Activated gamma-delta T cell (primary cell): ENCODE data around the gene ARMC7.
A peak's percentile ranks its signal among the peaks of the same experiment; 100 is the strongest.
"Not testable (repeated sequence)": the region's sequence is repeated elsewhere in the genome, so short reads cannot be mapped to it uniquely, and the experiment has no call there.

Source experiments
- DNase-seq: peaks from one replicate; lab custom pipeline; 2025; lab: John Stamatoyannopoulos, UW

Gene ARMC7

DNA sequence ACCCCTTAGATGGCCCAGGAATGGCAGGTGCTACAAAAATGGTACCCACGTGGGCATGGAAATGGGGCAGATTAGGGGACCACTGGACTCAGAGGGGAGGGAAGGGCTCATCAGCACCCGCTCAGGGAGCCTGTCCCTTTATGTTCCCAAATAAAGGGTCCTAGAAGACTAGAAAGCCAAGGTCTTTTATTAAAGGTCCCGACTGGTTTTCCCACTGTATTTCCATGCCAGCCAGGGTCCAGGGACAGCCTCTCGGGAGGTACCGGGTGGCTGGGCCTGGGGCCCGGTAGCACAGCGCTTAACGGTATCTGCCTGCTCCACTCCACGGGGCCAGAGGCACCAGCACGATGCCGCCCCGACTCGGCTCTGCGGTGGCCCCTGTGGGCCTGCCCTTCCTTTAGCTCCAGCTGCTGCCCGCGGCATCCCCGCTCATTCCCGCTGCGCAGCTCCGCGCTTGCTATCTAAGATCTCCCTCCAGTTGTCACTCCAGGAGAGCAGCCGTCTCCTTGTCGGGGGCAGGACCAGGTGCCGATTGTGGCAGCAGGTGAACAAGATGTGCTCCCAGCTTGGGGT lies 20.4 kb downstream of the ARMC7 start:
- DNase-seq, result no peak

DNA sequence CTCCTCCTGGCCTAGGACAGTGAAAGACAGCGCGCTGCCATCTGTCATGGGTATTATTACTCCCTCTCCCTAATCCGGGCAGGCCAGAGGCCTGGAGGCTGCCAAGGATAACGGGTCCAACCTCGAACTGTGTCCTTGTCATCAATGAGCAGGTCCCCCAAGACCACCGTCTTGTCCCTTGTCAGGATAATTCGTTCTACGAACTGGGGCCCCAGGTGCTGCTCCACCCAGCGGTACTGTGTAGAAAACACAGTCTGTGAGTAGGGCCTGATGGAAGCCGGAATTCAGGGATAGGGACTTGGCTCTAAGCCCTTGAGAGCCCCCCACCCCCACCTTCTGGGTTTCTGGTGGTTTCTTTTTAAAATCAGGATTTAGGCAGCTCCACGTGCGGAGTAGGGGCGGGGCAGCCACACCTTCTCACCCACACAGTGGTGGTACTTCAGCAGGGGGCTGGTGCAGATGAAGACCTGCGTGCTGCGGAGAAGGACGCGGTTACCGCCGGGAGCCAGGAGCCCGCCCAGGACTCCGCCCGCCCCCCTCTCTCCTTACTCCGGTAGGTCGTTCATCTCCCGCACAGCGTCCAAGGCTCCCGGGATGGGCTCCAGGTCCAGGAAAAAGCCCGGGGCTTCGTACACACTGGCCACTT lies 21.0 kb downstream of the ARMC7 start:
- DNase-seq, result no peak

DNA sequence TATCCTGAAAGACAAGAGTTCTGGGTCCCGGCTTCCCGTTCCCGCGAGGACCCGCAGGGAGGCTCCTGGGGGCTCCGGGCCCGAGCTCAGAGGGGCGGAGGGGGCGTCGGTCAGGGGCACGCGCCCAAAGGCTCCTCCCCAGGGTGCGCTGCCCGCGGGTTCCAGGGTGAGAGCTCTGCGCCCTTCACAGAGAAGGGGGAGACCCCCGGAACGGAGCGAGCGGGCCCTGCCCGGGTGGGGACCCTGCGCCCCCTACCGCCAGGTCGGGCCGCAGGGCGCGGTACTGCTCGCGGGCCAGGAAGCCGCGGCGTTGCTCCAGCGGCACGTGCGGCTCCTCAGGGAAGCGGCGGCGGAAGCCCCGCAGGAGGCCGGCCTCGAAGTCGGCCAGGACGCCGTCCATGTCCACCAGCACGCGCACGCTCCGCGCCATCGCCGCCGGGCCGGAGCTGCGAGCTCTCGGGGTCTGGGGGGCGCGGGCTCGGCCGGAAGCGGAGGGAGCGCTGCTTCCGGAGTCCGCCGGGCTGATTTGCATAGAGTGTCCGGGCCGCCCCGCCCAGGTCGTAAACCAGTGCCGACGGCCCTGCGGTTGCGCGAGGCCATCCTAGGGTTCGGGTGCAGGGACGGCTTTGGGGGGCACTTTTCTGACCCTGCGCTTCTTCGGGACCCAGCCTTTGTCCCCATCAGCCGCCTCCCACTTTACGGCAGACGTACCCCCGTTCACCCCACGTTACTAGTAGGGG lies 21.7 kb downstream of the ARMC7 start, which contains the start of gene NT5C:
TSS of gene NT5C (minus strand) at position 465 of the 740 bp plus-strand sequence. CDS start at position 430, 35 bp downstream.
- DNase-seq, result peak; percentile 51

DNA sequence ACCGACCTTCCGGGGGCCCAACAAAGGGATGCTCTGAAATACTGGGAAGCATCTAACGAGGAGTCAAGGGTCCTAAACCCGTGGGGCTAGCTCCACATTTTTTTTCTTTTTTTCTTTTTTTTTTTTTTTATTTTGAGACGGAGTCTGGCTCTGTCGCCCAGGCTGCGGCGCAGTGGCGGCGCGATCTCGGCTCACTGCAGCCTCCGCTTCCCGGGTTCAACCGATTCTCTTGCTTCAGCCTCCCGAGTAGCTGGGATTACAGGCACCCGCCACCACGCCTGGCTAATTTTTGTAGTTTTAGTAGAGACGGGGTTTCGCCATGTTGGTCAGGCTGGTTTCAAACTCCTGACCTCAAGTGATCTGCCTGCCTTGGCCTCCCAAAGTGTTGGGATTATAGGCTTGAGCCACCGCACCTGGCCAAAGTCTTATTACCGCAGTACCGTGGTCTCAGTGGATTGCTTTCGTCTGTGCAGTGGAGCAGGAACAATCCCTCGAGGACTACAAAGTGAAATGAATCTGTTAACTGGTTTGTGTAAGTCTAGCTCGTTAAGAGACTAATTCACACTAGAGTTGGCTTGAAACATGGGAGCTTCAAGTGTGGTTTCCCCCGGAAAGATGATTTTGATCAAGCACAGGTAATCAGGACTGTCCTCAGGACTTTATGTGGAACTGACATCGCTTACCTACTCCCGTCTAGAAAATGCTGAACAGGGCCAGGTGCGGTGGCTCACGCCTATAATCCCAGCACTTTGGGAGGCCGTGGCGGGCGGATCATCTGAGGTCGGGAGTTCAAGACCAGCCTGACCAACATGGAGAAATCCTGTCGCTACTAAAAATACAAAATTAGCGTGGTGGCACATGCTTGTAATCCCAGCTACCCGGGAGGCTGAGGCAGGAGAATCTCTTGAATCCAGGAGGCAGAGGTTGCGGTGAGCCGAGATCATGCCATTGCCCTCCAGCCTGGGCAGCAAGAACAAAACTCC lies 22.5 kb downstream of the ARMC7 start:
- not testable (repeated sequence) for DNase-seq

DNA sequence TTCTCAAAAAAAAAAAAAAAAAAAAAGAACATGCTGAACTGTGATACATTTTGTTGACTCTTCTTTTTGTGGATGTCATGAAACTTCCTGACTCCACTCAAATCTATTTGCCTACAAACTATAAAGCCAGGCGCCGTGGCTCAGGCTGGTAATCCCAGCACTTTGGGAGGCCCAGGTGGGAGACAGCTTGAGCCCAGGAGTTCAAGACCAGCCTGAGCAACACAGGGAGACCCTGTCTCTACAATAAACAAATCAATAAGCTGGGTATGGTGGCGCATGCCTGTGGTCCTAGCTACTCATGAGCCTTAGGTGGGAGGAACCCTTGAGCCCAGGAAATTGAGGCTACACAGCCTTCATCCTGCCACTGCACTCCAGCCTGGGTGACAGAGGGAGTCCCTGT lies 23.2 kb downstream of the ARMC7 start:
- no peak for DNase-seq

DNA sequence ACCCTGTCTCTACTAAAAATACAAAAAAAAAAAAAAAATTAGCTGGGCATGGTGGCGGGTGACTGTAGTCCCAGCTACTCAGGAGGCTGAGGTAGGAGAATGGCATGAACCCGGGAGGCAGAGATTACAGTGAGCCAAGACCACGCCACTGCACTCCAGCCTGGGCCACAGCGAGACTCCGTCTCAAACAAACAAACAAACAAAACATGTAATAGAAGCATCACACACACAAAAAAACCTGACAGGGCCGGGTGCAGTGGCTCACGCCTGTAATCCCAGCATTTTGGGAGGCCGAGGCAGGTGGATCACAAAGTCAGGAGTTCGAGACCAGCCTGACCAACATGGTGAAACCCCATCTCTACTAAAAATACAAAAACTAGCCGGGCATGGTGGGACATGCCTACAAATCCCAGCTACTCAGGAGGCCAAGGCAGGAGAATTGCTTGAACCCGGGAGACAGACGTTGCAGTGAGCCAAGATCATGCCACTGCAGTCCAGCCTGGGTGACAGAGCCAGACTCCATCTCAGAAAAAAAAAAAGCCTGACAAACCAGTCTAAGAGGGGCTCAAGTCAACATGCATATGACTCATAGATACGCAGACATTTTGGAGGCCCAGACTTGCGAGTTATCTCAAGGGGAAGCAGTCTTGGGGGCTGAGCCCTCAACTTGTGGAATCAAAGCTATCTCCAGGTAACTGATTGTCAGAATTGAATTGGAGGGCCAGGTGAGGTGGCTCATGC lies 24.0 kb downstream of the ARMC7 start:
- not testable (repeated sequence) for DNase-seq

DNA sequence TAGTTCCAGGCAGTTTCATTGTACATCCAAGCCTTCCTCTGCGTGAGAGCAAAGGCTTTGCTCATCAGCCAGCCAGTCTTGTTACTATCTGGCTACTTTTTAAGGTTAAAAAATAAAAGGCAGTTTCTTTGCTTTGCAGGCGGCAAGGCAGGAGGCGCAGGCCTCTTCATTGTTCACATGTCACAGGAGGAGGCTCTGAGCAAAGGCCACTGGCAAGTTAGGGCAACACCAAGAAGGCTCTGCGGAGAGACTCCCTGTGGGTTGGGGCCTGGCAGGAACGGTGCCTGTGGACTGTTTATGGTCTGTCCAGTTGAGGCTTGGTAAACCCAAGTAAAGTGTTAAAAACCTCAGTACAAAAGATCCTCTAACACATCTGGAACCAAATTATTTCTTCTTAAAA lies 25.7 kb downstream of the ARMC7 start:
- no peak for DNase-seq

DNA sequence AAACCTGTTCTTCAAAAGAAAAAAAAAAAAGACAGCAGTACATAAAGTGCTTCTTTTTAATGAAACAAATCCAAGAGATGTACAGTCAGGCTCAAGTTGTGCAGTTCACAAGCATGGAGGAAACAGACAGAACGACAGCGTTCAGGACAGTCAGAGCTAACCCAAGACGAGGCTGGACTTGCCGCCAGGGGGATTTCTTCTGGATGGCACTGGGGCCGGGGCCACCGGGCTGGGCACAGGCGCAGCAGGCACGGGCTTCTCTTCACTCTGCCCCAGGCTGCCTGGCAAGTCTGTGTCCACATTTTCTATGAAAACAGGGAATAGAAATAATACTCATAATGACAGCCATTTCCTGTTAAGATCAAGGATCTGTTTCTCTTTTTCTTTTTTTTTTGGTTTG lies 26.2 kb downstream of the ARMC7 start:
- DNase-seq, result no peak

DNA sequence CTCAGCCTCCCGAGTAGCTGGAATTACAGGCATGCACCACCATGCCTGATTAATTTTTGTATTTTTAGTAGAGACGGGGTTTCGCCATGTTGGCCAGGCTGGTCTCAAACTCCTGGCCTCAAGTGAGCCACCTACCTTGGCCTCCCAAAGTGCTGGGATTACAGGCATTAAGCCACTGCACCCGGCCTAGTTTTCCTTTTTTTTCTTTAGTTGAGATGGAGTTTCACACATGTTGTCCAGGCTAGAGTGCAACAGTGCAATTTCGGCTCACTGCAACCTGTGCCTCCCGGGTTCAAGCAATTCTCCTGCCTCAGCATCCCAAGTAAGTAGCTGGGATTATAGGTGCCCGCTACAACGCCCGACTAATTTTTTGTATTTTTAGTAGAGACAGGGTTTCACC lies 28.0 kb downstream of the ARMC7 start:
- not testable (repeated sequence) for DNase-seq

DNA sequence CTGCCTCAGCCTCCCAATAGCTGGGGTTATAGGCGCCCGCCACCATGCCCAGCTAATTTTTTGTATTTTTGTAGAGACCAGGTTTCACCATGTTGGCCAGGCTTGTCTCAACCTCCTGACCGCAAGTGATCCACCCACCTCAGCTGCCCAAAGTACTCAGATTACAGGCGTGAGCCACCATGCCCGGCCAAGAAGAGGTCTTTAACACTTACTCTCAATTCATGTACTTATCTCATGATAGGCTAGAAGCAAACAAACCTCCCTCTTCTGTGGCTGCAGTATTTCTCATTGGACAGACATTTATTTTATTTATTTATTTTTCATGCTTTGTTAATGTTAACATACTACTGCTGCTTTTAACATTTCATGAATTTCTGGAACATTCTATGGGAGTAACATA lies 28.8 kb downstream of the ARMC7 start:
- no peak for DNase-seq

DNA sequence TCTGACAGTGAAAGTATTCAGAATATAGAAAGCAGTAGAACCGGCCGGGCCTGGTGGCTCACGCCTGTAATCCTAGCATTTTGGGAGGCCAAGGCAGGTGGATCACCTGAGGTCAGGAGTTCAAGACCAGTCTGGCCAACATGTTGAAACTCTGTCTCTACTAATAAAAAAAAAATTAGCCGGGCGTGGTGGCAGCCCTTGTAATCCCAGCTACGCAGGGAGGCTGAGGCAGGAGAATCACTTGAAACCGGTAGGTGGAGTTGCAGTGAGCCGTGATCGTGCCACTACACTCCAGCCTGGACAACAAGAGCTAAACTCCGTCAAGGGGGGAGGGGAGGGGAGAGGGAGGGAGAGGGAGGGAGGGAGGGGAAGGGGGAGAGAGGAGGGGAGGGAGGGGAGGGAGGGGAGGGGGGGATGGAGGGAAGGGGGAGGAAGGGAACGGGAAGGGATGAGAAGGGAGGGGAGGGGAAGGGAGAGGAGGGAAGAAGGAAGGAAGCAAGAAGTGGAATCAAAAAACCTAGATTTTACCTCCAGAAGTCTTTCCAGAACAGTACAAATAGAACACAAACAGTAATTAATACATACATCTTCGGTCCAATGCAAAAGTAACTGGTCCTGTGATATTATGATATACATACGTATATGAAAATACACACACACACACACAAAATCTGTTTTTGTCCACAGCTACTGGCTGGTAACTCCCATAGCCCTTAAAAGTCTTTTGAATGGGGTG lies 32.6 kb downstream of the ARMC7 start:
- no peak for DNase-seq

DNA sequence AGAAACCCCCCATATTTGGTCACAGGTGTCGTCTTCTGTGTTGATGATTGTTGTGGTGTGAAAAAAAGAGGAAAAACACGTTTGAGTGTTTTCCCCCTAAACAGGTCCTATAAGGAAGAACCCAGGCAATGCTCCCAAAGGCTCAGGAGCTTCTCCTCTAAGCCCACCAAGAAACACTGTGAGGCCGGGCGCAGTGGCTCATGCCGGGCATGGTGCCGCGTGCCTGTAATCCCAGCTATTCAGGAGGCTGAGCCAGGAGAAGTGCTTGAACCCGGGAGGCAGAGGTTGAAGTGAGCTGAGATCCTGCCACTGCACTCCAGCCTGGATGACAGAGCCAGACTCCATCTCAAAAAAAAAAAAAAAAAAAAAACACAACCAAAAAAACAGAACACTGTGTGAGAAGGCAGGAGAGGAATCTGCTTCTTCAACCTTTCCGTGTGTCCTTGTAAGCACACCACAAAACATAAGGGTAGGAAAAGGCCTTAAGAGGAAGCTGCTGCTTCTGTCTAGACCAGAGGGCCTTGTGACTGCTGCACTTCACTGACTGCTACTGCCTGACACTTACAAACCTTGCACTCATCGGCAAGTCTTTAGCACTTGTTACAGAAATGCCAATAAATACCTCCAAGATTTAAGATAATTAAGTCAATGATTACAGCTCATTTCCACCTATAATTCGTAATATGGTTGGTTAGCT lies 35.2 kb downstream of the ARMC7 start:
- DNase-seq, result no peak

DNA sequence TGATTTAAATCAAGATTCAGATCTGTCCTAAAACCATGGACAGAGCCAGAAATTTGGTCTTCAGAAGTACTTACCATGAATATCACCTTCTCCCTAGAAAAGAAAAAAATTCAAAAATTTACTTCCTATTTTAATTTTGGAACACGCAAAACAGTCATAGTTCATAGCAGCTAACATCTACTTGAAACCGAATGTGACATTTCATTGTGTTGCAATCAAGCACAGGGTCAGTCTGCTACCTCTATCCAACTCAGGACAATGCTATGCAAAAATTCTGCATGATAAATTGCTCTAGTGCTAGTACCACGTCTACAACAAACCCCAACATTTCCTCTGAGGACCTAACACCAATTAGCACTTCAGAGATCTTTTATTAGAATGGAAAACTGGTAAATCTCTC lies 36.8 kb downstream of the ARMC7 start:
- no peak for DNase-seq

DNA sequence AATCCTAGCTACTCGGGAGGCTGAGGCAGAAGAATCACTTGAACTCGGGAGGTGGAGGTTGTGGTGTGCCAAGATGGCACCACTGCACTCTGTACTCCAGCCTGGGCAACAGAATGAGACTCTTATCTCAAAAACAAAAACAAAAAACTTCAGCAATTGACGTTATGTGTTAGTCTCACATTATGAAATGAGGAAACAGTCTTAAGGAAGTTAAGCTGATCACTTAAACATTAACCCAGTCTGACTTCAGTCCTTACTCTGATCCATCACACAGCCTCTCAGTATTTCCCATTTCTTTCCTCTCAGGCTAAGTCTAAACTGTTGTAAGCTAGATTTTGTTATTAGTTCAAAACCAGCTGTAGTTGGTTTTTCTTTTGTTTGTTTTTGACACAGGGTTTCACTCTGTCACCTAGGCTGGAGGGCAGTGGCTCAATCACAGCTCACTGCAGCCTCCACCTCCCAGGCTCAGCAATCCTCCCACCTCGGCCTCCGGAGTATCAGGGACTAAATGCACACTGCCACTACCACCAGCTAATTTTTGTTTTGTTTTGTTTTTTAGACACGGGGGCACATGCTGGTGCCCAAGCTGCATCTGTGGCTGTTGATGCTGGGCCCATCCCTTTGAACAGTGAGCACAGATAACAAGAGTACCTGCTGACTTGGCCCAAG lies 38.2 kb downstream of the ARMC7 start:
- DNase-seq, result no peak

DNA sequence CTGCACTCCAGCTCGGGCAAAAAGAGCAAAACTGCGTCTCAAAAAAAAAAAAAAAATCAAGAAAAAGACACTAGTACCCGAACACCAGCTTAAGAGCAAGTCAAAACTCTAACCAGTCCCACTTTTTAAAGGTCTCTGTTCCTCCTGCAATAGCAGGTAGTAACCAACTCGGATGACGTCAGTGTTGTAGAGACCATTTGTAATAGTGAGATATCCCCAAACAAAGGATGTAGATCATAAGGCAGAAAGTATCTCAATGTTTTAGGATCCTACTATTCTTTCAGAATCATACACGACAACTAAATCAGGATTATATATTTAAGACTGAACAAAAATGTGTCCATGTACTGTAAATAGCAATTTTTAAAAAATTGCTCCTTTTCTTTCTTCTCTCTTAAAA lies 42.2 kb downstream of the ARMC7 start:
- no peak for DNase-seq

DNA sequence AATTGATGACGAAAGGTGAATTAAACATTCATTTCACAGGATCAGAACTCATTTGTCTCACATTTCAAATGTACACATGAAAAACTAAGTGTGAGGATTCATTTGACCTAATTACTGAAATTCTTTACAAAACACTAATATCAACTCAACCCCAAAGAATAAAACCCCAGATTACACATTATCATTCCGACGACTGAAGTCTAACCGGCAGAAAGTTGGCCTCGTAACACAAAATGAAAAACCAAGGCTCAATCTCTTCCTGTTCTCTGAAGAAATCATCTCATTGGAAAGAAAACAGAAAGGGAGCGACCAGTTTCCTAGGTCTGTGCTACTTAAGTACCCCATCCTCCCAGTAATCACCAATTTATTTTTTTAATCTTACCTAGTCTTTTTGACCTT lies 42.8 kb downstream of the ARMC7 start:
- no peak for DNase-seq

DNA sequence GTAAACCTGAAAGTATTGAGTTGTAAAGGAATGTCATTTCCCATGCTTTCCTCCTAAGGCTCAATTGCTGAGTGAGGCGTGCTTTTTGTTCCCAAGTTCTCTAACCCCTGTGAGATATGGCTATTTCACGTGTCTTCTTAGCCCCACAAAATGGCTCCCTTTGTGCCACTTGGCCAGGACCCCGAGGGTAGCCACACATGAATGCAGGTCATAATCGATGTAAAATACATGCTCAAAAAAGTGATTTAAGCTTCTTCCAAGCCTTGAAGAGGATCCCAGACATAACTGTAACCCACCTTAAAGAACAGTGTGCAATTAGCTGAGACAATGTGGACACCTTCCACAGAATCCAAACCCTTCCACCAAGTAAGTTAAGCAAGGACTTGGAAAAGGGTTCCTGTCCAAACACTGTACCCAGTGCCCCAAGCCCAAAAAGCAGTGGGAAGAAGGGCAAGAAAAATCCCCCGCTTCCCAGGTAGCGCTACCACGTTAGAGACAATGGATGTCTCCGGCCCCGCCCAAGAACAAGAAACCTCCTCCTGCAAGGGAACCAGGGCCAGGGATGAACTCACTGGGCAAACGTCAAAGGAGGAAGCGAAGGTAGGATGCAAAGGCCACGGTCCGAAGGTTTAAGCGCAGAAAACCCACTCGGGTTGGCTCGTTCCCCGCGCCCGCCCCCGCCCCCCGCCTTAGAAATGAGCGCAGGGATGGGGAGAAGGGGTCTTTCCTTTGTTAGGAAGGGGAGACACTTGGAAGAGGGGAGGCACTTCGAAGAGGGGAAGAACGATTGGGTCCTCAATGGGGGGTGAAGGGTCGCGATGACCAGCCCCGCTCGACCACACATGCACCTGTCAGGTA lies 43.4 kb downstream of the ARMC7 start:
- DNase-seq, result no peak

DNA sequence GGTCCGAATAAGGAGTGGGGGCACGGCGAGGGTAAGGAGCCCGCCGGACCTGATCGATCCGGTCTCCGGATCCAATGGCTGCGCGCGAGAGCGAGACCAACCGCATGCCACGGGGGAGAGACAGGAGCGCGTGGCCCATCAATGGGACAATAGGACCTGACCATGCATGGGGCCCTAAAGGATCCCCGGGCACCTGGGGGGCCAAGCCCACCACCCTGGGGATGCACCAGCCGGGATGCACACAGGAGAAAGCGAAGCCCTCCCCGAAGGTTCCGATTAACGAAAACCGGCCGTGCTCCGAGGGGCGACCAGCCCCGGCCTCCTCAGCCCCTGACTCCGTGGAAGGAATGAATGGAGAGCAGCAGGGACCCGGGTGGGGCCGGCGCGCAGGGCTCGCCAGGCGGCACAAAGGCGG lies 44.0 kb downstream of the ARMC7 start:
- DNase-seq, result no peak
